T-helper 9 cell (primary cell): ENCODE measurements around the gene PRG2.
"Not testable (repeated sequence)": the region's sequence is repeated elsewhere in the genome, so short reads cannot be mapped to it uniquely, and the experiment has no call there.

Experiments used
- DNase-seq: peaks from one replicate; pipeline ENCODE4 v3.0.0-alpha.2; 2020

PRG2 gene

DNA sequence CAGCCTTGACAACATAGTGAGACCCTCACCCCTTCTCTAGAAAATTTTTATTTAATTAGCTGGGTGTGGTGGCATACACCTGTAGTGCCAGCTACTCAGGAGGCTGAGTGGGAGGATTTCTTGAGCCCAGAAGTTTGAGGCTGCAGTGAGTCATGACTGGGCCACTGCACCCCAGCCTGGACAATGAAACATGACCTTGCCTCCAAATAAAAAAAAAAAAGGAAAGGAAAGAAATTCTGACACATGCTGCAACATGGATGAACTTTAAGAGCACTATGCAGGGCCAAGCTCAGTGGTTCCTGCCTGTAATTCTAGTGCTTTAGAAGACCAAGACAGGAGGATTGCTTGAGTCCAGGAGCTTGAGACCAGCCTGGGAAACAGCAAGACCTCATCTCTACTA lies 27.7 kb upstream of the PRG2 start:
- no peak for DNase-seq

DNA sequence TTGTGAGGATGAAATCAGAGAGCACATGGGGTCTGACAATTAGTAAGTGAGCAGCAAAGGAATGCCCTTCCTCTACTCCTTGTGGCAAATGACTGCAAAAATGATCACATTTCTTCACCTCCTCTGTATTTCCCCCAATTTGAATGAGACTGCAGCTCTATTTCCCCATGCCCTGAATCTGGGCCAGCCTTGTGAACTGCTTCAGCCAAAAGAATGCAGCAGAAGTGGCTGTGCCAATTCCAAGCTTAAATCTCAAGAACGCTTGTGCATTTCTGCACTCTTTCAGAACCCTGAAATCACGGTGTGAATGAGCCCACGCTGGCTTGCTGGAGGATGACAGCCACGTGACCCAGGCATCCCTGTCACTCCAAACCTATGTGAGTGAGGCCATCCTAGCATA lies 26.6 kb upstream of the PRG2 start:
- no peak for DNase-seq

DNA sequence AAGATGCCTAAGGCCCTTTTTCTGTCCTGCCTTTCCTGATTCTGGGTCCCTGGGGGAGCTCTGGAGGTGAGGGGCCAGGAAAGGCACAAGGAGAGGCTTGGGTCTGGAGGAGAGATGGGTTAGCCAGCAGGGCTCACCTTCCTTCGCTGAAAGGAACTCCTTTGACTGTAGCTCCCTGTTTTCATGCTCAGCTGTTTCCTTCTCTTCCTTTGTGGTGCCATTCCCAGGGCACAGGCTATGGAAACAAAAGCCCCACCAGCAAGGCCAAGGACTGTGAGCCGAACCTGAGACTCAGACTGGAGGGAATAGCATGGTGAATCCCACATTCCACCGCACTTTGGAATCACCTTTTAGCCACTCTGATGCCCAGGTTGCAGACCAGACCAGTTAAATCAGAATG lies 26.0 kb upstream of the PRG2 start:
- DNase-seq = no peak

DNA sequence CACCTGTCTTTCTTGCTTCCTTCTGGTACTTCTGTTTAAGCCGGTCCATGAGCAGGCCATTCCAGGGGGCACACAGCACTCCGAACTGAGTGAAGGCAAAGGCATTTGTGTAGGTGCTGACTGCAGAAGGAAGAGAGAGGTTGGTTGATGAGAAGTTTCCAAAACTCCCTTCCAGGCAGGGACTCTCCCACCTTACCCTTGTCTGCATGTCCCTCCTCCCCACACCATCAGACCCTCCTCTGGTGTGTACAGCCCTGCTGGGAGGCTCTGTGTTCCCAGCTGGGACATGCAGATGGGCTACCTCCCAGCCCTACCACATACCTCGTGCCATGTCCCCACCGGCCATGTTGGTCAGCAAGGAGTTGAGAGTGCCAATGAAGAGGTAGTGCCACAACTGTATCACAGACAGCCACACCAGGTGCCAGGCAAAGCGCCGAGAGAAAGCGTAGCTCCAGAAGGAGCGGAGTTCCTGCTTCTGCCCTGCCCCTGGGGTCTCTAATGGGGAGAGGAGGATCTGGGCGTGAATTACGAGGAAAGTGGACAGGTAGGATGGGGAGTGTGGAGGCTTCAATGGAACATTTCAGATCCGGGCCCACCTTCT lies 24.3 kb upstream of the PRG2 start:
- DNase-seq = no peak

DNA sequence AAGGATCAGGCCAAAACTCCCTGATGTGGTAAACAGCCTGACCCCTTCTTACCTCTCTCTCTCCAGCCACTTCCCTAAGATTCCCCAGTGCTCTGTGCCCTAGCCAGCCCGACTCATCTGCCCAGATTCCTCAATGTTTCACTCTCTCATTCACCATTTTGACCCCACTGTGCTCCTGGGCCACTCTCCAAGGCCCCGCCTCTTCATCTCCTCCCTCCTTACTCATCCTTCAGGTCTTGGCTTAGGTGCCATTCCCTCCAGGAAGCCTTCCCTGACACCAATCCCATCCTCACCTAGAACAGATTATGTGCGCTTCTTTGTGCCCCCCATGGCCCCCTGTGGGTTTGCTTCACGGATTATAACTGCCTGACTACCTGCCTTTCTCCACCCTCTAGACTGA lies 23.2 kb upstream of the PRG2 start:
- no peak for DNase-seq

DNA sequence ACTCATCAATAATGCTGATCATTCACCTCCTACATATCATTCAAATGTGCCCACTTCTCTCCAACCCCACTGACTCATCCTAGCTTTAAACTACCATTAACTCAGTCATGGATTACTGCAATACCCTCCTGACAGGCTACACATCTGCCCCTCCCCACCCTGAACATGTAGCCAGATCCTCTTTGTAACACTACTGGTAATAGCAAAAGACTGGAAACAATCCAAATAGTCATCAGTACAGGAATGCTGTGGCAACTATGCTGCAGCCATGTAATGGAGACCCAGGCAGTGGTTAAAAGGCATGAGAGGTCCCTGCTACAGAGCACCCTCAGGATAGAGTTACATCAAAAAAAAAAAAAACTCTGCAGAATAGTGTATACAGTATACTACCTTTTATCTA lies 19.8 kb upstream of the PRG2 start:
- no peak for DNase-seq

DNA sequence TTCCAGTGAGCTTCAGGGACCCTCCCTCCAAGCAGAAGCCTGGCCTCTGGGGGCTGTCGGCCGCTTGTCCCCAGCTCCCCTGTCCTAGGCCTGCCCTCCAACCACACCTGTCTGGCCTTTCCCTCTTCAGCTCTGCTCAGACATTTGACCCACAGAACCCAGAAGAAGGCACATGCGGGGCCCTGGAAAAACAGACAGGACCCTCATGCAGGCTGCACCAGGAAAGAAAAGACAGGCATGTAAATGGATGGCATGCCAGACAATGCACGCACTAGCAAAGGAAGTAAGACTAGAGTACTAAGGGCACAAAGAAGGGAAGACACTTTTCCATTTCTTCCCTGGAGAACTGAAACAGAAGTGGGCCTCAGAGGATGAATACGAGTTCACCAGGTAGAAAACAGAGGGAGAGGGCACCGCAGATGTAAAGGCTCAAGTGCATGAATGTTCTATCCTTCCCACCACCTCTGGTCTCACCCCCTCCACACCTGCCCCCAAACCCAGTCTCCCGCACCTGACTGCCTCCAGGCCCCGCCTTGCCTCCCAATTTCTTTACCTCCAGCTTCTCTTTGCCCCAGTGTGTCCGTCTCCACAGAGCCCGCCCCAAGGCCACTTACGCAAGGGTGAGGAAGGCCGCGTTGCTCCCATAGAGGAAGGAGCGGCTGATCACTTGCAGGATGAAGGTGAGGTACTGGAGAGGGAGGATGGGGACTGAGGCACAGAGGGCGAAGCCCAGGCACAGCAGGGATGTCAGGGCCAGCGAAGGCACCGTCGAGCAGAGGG lies 19.1 kb upstream of the PRG2 start:
- no peak for DNase-seq

DNA sequence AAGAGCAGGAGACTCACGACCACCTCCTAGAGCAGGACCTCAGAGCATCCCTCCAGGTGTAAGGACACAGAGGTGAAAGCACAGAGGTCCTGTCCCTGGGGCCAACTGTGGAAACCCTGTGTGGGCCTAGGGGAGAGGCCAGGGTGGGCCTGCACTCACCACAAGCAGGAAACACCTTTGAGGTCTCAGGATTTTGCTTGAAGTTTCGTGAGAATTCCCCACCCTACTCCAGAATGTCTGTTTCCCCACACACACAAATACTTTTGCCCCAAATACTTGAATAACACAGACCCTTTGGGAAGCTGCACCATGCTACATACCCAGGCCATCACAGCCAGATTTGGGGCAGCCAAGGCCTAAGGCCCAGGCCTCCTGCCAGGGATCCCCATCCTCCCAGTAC lies 18.3 kb upstream of the PRG2 start:
- DNase-seq = no peak

DNA sequence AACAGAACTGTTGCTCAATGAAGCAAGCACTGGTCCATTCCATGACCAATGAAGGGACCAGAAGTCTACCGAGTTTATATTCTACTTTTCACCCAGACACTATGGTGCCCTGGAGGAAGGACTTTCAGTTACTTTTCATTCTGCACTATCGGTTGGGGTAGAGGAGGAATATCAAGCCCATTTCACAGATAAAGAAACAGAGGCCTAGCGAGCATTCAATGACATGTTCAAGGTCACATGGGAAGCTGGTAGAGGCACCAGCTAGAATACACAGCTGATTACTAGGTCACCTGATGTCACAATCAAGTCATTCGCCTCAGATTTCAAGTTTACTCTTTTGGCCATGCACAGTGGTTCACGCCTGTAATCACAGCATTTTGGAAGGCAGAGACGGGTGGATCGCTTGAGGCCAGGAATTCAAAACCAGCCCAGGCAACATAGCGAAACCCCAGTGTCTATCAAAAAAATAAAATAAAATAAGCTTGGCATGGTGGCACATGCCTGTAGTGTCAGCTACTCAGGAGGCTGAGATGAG lies 17.6 kb upstream of the PRG2 start:
- no peak for DNase-seq

DNA sequence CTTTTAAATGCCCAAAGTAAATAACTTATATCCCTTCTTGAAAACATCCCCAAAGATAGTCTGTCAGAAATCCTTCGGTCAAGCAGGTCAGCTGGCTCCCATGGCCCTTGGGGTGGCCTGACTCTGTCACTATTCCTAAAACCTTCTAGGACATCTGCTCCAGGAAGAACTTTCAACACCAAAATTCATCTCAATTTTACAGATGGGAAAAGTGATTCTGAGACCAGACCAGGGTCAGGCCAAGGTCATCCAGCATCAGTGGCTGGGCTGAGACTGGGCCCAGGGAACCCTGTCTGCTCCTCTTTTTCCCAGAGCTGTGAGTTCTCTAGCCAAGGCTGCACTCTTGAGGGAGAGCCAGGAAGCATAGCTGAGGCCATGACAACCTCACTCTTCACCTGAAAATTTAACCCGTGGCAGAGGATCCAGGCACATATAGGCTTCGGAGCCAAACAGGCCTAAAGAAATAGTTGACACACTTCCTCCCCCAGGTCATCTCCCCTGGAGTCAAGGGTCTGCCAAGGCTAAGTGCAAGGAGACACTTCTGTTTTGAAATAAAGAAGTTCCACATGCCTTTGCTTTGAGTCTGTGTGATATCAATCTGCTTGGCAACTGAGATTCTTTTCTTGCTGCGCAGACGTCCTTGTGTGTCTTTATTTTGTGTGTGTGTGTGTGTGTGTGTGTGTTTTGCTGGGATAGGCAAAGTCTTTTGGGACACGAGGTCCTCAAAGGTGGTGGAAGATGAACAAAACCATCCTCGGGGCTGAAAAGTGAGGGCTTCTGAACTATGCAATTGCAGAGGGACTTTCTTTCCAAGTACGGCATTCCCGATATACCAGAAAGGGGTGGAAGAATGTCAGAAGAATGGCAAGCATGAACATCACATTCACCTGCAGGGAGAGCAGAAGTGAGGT lies 16.8 kb upstream of the PRG2 start:
- no peak for DNase-seq

DNA sequence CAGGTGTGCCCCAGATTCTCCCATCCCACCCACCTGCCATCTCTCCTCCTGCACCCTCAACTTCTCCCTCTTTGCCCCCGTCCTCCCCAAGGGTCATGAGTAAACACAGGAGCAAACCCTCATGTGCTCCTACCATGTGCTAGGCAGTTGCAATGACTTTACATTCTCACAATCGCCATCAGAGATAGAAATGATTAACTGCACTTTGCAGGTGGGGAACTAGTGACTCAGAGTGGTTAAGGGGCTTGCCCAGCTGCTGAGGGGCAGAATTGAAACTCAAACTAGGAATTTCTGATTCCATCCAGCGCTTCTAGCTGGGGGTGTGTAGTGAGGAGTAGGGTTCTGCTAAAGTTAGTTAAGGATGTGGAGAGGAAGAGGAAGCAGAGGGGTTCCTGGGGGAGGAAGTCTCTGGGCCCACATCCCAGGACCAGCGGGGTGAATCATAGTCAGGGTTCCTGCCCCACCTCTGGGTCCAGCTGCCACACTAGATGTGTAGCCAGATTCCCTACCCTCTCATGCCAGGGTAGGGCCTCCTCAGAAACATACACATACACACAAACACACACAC lies 16.0 kb upstream of the PRG2 start:
- no peak for DNase-seq

DNA sequence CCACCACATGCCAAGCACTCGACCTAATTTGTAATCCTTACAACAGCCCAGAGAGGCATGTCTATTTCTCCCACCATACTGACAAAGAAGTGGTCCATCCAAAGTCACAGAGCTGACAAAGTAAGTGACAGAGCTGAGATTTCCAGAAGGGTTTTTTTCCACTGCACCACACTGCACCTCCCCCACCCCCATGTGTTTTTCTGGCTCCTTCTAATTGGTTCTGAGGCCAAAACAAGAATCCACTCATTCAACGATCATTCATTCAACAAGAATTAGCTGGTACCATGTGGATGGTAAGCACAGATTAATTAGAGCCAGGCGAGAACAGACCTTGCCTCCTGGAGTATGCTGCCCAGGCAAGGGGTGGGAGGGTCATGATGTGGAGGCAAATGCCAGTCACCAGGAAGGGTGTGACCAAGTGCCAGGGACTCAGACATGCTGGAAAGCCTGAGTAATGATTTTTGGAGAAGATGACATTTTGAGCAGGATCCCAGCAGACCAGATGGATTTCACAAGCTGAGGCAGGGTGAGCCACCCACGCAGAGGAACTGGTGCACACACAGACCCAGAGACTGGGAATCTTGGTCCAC lies 14.9 kb upstream of the PRG2 start:
- no peak for DNase-seq

DNA sequence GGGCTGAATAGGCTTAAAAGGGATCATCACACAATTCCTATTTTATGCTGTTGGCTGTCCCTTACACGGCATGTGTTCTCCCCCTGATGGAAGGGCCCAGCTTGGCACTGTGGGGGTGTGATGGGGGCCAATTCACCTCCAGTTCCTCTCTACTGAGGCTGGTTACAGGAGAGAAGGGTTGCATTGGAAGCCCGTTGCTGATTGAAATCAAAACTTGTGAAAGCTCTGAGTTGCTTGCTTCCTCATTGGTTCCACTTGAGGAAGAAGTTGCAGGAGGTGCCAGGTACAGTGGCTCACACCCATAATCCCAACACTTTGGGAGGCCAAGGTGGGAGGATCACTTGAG lies 13.3 kb upstream of the PRG2 start:
- DNase-seq = no peak

DNA sequence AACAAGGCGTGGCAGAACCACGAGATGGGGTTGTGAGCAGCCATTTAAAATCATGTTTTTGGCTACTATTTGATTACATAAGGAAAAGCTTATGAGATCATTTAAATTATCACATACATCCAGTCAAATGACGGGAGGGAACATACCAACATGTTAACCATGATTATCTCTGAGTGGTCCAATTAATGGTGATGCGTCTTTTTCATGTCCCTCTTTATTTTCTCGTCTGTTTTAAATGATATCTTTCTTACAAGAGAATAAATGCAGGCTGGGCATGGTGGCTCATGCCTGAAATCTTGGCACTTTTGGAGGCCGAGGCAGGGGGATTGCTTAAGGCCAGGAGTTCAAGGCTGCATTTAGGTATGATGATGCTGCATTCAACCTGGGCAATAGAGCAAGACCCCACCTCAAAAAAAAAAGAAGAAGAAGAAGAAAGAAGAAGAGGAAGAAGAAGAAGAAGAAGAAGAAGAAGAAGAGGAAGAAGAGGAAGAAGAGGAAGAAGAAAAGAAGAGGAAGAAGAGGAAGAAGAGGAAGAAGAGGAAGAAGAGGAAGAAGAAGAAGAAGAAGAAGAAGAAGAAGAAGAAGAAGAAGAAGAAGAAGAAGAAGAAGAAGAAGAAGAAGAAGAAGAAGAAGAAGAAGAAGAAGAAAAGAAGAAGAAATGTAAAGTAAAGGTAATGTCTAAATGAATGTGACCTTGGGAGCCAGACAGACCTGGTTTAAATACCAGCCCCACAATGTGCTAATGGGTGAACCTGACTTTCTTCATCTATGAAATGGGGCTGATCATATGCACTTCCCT lies 12.8 kb upstream of the PRG2 start:
- DNase-seq = not testable (repeated sequence)

DNA sequence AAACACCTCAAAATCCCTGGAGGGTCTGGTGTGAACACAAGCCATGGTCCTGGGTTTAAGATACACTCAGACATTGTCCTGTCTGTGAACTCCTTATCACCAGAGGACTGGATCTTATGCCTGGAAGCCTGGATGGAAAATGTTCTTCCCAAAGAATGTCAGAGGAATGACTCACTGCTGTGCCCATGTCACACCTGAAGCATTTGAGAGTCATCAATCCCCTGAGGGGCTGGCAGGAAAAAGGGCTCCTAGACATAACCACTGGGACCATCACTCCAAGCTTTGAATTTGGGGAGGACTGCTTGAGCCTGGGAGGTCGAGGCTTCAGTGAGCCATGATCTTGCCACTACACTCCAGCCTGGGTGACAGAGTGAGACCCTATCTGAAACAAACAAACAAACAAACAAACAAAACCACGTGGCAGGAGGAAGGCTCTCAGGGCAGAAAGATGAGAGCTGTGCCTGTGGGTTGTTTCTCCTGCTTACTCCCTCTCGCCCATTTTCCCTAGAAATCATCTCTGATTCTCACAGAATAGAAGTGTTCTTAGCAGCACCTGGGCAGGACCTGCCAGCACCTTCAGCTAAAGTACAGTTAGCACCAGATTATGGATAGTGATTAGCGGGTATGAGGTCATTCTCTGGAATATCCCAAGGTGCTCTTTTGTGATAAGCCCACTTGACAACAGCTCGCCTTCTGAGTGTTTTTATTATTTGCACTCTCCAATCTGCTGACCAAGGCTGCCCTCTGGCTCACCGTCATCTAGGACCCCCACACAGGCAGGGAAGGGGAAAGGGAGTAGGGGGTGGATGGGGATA lies 11.9 kb upstream of the PRG2 start:
- DNase-seq = no peak

DNA sequence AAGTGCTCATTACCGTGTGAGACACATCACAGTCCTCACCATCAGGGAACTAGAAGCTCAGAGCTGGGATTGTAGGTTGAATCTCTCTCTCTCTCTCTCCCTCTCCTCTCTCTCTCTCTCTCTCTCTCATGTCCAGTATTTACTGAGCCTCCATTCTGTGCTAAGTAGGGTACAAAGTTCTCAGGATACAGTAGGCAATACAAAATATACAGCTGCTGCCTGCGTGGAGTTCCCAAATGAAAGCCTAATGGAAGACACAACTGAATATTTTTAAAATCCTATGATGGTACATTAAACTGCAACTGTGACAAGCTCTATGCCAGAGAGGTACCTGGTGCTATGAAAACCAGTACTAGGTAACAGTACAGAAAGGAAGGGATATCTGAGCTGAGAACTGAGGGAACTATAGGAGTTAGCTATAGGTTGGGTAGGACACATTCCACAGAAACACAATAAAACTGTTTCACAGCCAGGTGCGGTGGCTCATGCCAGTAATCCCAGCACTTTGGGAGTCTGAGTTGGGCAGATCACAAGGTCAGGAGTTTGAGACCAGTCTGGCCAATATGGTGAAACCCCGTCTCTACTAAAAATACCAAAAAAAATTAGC lies 9.6 kb upstream of the PRG2 start:
- no peak for DNase-seq

DNA sequence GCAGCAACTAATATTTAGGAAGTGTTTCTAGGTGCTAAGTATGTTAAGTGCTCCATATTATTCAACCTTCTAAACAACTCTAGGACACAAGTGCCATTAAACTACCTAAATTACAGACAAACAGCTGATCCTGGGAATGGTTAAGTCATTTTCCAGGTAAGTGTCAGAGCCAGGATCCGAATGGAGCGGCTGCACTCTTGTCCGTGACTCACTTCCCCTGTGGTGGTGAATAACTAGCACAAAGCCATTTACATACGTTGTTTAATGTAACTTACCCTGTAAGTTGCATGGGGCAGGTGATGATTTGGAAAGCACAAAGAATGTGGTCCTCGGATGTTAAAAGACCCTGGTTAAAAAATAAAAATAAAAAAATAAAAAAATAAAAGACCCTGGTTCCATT lies 8.8 kb upstream of the PRG2 start:
- no peak for DNase-seq

DNA sequence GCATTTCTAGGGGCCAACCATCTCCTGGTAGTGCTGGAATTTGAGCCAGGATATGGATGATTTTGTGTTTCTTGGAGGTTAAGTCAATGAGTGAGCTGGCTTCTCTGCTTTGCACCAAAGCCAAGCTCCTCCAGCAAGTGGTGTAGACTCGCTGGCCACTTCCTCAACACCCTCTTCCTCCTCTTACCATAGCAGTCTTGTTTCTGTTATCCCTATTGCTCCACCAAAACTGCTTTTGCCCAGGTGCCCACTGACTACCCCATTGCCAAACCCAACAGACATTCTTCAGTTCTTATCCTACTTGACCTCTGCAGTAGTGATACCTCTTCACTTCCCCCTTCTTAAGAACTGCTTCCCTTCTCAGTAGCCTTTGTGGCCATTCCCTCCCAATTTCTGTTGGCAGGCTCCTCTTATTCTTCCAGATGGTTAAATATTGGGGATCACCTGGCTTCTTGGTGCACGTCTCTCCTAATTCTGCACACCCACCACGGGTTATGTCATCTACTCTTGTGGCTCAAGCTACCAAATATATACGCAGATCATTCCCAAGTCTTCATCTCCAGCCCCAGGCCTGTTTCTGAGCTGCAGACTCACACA lies 7.0 kb upstream of the PRG2 start:
- no peak for DNase-seq

DNA sequence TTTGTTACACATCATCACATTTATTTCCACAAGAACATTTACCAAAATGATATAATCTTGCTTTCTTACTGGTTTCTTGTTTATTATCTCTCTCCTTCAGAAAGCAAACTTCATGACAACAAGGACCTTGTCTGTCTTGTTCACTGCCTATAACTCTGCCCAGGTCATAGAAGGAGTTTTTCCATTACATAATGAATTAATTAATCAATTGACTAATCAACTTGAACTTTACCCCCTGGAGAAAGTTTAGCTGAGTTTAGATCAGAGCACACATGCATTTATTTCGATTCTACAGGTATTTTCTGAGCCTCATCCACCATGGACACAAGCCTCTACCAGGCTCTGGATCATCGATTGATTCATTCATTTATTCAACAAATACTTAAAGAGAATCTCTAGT lies 6.3 kb upstream of the PRG2 start:
- no peak for DNase-seq

DNA sequence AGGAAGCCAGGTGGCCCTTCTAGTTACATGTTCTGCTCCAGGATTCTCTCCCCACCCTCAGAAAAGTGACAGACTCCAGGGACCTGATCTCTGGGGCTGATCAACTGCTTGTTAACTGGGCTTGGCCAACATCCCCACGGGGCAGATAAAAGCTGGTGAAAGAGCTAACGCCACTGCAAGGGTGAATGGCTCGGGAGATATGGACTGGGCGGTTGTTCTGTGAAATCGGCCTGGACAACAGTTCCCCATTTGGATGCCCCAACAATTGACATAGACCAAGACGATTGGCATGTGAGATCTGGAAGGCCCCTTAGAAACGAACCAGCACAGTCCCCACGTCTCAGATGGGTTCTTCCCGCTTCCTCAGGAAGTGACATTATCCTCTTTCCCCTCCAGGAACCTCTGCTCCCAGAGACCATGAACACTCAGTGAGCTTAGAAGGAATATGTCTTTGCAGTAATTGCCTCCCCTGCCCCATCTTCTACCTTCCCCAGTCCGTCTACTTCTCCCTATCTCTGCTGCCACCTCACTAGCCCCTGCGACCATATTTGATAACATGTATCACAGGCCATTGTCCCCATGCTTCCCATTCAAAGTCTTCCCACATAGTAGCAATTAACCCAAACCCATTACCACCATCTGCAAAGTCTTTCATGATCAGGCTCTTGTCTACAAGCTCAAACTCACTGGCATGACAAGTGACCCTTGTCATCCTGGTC lies 5.6 kb upstream of the PRG2 start:
- no peak for DNase-seq
